Mammary epithelial cell (primary cell): Measurements from ENCODE around the gene ZNF283.

Experiments
- CTCF ChIP-seq, 2 donors: IDR thresholded peaks in 1 of 2; conservative IDR thresholded peaks in 1 of 2; 2 replicates each; pipeline ENCODE4 v1.5.1; 2011 to 2012; ENCODE audit warnings: inconsistent platforms in 2 of 2, low read length in 2 of 2, mild to moderate bottlenecking in 2 of 2, control low read depth in 1 of 2, low read depth in 1 of 2; ENCODE audit not compliant: insufficient read depth in 1 of 2; ENCODE audit errors: extremely low read depth in 1 of 2
- EZH2 ChIP-seq: IDR thresholded peaks from 2 replicates; pipeline ENCODE4 v1.6.1; 2012; ENCODE audit warnings: low read length, inconsistent platforms, borderline replicate concordance

- TF ChIP-seq CTCF (conservative IDR thresholded peaks at IDR 0.05 in 1 of 2, IDR thresholded peaks at IDR 0.05 in 1 of 2; ENCODE audit: extremely low read depth in 1 of 2, insufficient read depth in 1 of 2, low read depth in 1 of 2, low read length in 2 of 2): peak; percentile 99 to 100
- TF ChIP-seq EZH2: no peak
Measured at GRCh38 chr19:43784981-43785808, 41.9 kb upstream of the ZNF283 start.
